SU-DHL-6 (cell line): ENCODE measurements around the gene ZNF892.
A peak's percentile ranks its signal among the peaks of the same experiment; 100 is the strongest.

Experiments used
- H2AFZ ChIP-seq: fragments of 200-600 bp; sonication (generic); 2 replicates; pipeline ENCODE4 v1.6.1; 2014; ENCODE audit warnings: low read depth, mild to moderate bottlenecking, moderate library complexity, mixed read lengths, antibody characterized with exemption, low read length; ENCODE audit not compliant: severe bottlenecking
- H3F3A ChIP-seq: fragments of 200-600 bp; shearing (Covaris generic); 2 replicates; pipeline ENCODE4 v1.6.0; 2016; ENCODE audit warnings: antibody characterized with exemption, mild to moderate bottlenecking; ENCODE audit not compliant: insufficient read depth
- H3K27ac ChIP-seq: fragments of 200-600 bp; sonication (generic); 2 replicates; pipeline ENCODE4 v1.5.1; 2016; ENCODE audit warnings: low read depth, mild to moderate bottlenecking, low read length, moderate library complexity, mixed read lengths
- H3K27me3 ChIP-seq: fragments of 200-600 bp; sonication (generic), shearing (Covaris generic); 2 replicates; pipeline ENCODE4 v1.6.0; 2014; ENCODE audit warnings: mild to moderate bottlenecking, low read length
- H3K36me3 ChIP-seq: fragments of 200-600 bp; sonication (generic); 2 replicates; pipeline ENCODE4 v1.6.1; 2014; ENCODE audit warnings: mild to moderate bottlenecking, low read length, mixed read lengths
- H3K4me2 ChIP-seq: fragments of 300-600, 200-600 bp; shearing (Covaris generic), sonication (generic); 2 replicates; pipeline ENCODE4 v1.6.0; 2014; ENCODE audit warnings: low read length, low read depth, mild to moderate bottlenecking; ENCODE audit not compliant: poor library complexity, severe bottlenecking
- H3K4me3 ChIP-seq: fragments of 200-600 bp; sonication (generic); 2 replicates; pipeline ENCODE4 v1.5.1; 2014; ENCODE audit warnings: antibody characterized with exemption, low read length, mild to moderate bottlenecking, mixed read lengths; ENCODE audit not compliant: insufficient read depth, poor library complexity, severe bottlenecking
- H3K79me2 ChIP-seq: fragments of 200-600 bp; sonication (generic); 2 replicates; pipeline ENCODE4 v1.6.1; 2014; ENCODE audit warnings: mild to moderate bottlenecking, low read length, moderate library complexity; ENCODE audit not compliant: insufficient read depth
- H3K9ac ChIP-seq: fragments of 200-600 bp; sonication (generic); 2 replicates; pipeline ENCODE4 v1.7.0; 2014; ENCODE audit warnings: mild to moderate bottlenecking, low read length
- H3K9me2 ChIP-seq: fragments of 200-600 bp; sonication (generic); replicated peaks from 2 replicates; pipeline ENCODE4 v1.6.1; 2014; ENCODE audit warnings: low read length; ENCODE audit not compliant: insufficient read depth
- H3K9me3 ChIP-seq: fragments of 200-600 bp; sonication (generic); 2 replicates; pipeline ENCODE4 v1.6.1; 2014; ENCODE audit warnings: low read length, mixed read lengths; ENCODE audit not compliant: insufficient read depth
- H4K20me1 ChIP-seq: fragments of 200-600 bp; sonication (generic); 2 replicates; pipeline ENCODE4 v1.6.1; 2014; ENCODE audit warnings: low read depth, mild to moderate bottlenecking, antibody characterized with exemption, low read length, moderate library complexity, mixed read lengths
- CTCF ChIP-seq: fragments of 200-600 bp; sonication (generic); IDR thresholded peaks from one replicate; pipeline ENCODE4 v1.5.1; 2017; ENCODE audit warnings: antibody characterized with exemption, mild to moderate bottlenecking, low read length, moderate library complexity; ENCODE audit not compliant: insufficient read depth, poor library complexity, severe bottlenecking
- EZH2phosphoT487 ChIP-seq: fragments of 200-600 bp; sonication (generic), shearing (Covaris generic); conservative IDR thresholded peaks from 2 replicates; pipeline ENCODE4 v1.6.1; 2018; ENCODE audit warnings: mild to moderate bottlenecking, antibody characterized with exemption, low read length, moderate library complexity, mixed read lengths

Gene ZNF892

GRCh38 chr2:95207111-95207961 is at the start of gene ZNF892:
ZNF892 (plus strand) TSS chr2:95207521; CDS start chr2:95207816, 295 bp downstream.
- Histone ChIP-seq H3K27me3 (no peaks in the 10 kb centered on the region), H3F3A (no peaks in the 10 kb centered on the region), H3K9me2 (no peaks in the 10 kb centered on the region), H3K27ac (peak within 1 kb of the TSS; percentile 52), H3K4me2 (peak within 1 kb of the TSS; percentile 85), H3K9ac (peak within 1 kb of the TSS; percentile 65), H2AFZ (peak within 1 kb of the TSS; percentile 91), H3K36me3 (peaks cover 26% of the 10 kb centered on the region), H3K4me3 (peak within 1 kb of the TSS; percentile 70), H4K20me1 (no peaks in the 10 kb centered on the region), H3K9me3 (peaks cover 9% of the 10 kb centered on the region; the same call in 1 of the 2 replicates), H3K79me2 (0 out of 2 replicates have a peak, but pooled peaks cover 3% of the 10 kb centered on the region)
- TF ChIP-seq CTCF (no peak), EZH2phosphoT487 (no peak)

GRCh38 chr2:95158441-95158840 is 48.9 kb upstream of the ZNF892 start:
- Histone ChIP-seq H3K4me3 (no peak overlapping the region), H3K9me3 (no peaks in the 10 kb centered on the region), H3F3A (peaks cover 4% of the 10 kb centered on the region; the same call in 1 of the 2 replicates), H3K36me3 (no peaks in the 10 kb centered on the region), H3K9me2 (no peaks in the 10 kb centered on the region), H3K27ac (no peak overlapping the region), H3K4me2 (no peak overlapping the region), H3K79me2 (no peaks in the 10 kb centered on the region), H3K27me3 (no peaks in the 10 kb centered on the region), H3K9ac (no peak overlapping the region), H2AFZ (no peak overlapping the region), H4K20me1 (no peaks in the 10 kb centered on the region)
- no peak for TF ChIP-seq CTCF
- no peak for TF ChIP-seq EZH2phosphoT487

- TF ChIP-seq CTCF (no peak), EZH2phosphoT487 (no peak)
- no peaks in the 10 kb centered on the region for H3K9me2 ChIP-seq
- H3F3A ChIP-seq = peaks cover 6% of the 10 kb centered on the region; the same call in 1 of the 2 replicates
- H3K27me3 ChIP-seq = no peaks in the 10 kb centered on the region
- H3K79me2 ChIP-seq = no peaks in the 10 kb centered on the region
- H3K9me3 ChIP-seq = no peaks in the 10 kb centered on the region
- peak overlapping the region; percentile 56 for H3K4me2 ChIP-seq
- no peak overlapping the region for H3K27ac ChIP-seq
- H3K36me3 ChIP-seq = no peaks in the 10 kb centered on the region
- H3K9ac ChIP-seq = peak overlapping the region; percentile 51; the same call in 1 of the 2 replicates
- H4K20me1 ChIP-seq = no peaks in the 10 kb centered on the region
- peak overlapping the region; percentile 48 for H3K4me3 ChIP-seq
- H2AFZ ChIP-seq = peak overlapping the region; percentile 38
These were observed 48.3 kb upstream of the ZNF892 start for GRCh38 chr2:95158891-95159619.
